ENCODE data around the gene EPB41L4A.

DNA sequence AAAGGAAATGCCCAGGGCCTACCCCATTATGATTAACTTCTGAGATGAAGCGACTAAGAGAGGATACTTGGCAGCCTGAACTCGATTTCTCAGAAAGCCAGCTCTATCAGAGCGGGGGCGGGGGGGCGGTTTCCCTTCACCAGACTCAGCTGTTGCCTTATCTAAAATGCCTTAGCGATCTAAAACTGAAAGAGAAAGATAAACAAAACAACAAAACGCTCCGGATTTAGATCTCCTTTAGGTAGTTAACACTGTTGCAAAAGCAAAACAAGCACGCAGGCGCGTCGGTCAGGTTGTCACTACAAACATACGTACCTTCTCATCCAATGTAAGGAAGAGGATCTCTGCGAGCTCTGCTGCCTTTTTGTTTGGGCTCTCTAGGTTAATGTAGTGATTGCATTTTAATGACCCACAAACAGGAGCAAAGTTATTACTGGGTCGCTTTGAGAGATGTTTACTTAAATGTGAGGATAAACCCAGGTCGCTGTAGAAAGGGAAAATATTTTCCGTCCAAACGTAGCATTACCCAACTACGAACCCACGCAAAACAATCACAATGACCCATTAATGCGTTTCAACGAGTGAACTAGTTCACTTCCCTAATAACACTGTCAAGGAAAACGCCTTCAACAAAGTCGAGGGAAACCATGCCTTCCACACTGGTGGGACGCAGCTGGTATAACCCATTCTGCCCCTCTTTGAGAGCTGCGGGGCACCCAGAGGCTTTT lies 982 bp downstream of the EPB41L4A start:
- no peak for TF ChIP-seq SETDB1 (IDR thresholded peaks at IDR 0.05; ENCODE audit: insufficient read length, low read length)
- TF ChIP-seq OSR2 (tag by site-specific recombination; IDR thresholded peaks at IDR 0.05): no peak
- TF ChIP-seq ZNF248 (tag by site-specific recombination; IDR thresholded peaks at IDR 0.05): no peak
- TF ChIP-seq, protein P1, sequence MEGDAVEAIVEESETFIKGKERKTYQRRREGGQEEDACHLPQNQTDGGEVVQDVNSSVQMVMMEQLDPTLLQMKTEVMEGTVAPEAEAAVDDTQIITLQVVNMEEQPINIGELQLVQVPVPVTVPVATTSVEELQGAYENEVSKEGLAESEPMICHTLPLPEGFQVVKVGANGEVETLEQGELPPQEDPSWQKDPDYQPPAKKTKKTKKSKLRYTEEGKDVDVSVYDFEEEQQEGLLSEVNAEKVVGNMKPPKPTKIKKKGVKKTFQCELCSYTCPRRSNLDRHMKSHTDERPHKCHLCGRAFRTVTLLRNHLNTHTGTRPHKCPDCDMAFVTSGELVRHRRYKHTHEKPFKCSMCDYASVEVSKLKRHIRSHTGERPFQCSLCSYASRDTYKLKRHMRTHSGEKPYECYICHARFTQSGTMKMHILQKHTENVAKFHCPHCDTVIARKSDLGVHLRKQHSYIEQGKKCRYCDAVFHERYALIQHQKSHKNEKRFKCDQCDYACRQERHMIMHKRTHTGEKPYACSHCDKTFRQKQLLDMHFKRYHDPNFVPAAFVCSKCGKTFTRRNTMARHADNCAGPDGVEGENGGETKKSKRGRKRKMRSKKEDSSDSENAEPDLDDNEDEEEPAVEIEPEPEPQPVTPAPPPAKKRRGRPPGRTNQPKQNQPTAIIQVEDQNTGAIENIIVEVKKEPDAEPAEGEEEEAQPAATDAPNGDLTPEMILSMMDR (tag by site-specific recombination; IDR thresholded peaks at IDR 0.05): no peak
- TF ChIP-seq ZBTB7A (tag by site-specific recombination; IDR thresholded peaks at IDR 0.05; ENCODE audit: low read depth): no peak
- no peak for TF ChIP-seq ZNF138 (tag by site-specific recombination; IDR thresholded peaks at IDR 0.05; ENCODE audit: borderline replicate concordance)
- TF ChIP-seq, protein P2, sequence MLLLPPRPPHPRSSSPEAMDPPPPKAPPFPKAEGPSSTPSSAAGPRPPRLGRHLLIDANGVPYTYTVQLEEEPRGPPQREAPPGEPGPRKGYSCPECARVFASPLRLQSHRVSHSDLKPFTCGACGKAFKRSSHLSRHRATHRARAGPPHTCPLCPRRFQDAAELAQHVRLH (tag by site-specific recombination; IDR thresholded peaks at IDR 0.05): no peak
- TF ChIP-seq ZFP3 (tag by site-specific recombination; IDR thresholded peaks at IDR 0.05; ENCODE audit: low read depth): no peak
- TF ChIP-seq TCF7L2 (IDR thresholded peaks at IDR 0.05; ENCODE audit: borderline replicate concordance, low read depth, low read length): no peak
- TF ChIP-seq ZNF423 (tag by site-specific recombination; IDR thresholded peaks at IDR 0.05): no peak
- no peak for TF ChIP-seq ZNF843 (tag by site-specific recombination; IDR thresholded peaks at IDR 0.05)
- TF ChIP-seq GLI4 (tag by site-specific recombination; IDR thresholded peaks at IDR 0.05): no peak

Data from HEK293 (cell line).